ENCODE measurements around the gene NDUFS2. TPM values are rescaled to one million over a fixed set of nuclear protein-coding genes. Genes with fewer than 3 reads are reported as not detected.
A peak's percentile ranks its signal among the peaks of the same experiment; 100 is the strongest.

Gene NDUFS2
- total and polyA plus RNA-seq, 4 donors = 110 to 196 (median 168) TPM

- Histone ChIP-seq H3K27ac (ENCODE audit: low read depth, low read length) (peak overlapping the region; percentile 52), H3K4me1 (ENCODE audit: control insufficient read depth, insufficient read depth, low read length) (peaks cover 44% of the 10 kb centered on the region), H3K27me3 (ENCODE audit: control insufficient read depth, insufficient read depth, low read length) (no peaks in the 10 kb centered on the region), H3K4me3 (ENCODE audit: low read depth, low read length) (no peak overlapping the region), H3K9me3 (ENCODE audit: control insufficient read depth, insufficient read depth, low read length) (no peaks in the 10 kb centered on the region), H3K36me3 (ENCODE audit: control insufficient read depth, insufficient read depth, low read length) (peaks cover 8% of the 10 kb centered on the region)
- peak in 4 of 6 donors; percentile 53 to 96 (median 78) for DNase-seq (ENCODE audit: low read depth in 4 of 6, low spot score in 6 of 6)
- WGBS (ENCODE audit: insufficient coverage) = 75% methylated on average over 13 of the region's 15 CpGs
Measured at GRCh38 chr1:161192476-161193465, 9.4 kb upstream of the NDUFS2 start.

- Histone ChIP-seq H3K36me3 (ENCODE audit: control insufficient read depth, insufficient read depth, low read length) (peaks cover 10% of the 10 kb centered on the region), H3K9me3 (ENCODE audit: control insufficient read depth, insufficient read depth, low read length) (no peaks in the 10 kb centered on the region), H3K27ac (ENCODE audit: low read depth, low read length) (no peak overlapping the region), H3K4me1 (ENCODE audit: control insufficient read depth, insufficient read depth, low read length) (peaks cover 53% of the 10 kb centered on the region), H3K27me3 (ENCODE audit: control insufficient read depth, insufficient read depth, low read length) (no peaks in the 10 kb centered on the region), H3K4me3 (ENCODE audit: low read depth, low read length) (no peak overlapping the region)
- peak in 1 of 6 donors; percentile 16 for DNase-seq (ENCODE audit: low read depth in 4 of 6, low spot score in 6 of 6)
- WGBS (ENCODE audit: insufficient coverage) = 83% methylated on average over 21 of the region's 21 CpGs
Measured at GRCh38 chr1:161193561-161194235, 8.5 kb upstream of the NDUFS2 start.

GRCh38 chr1:161195171-161195570 lies 7.0 kb upstream of the NDUFS2 start:
- peaks cover 10% of the 10 kb centered on the region for H3K36me3 ChIP-seq (ENCODE audit: control insufficient read depth, insufficient read depth, low read length)
- no peak for DNase-seq (ENCODE audit: low read depth in 4 of 6, low spot score in 6 of 6)
- 100% methylated on average over 2 of the region's 4 CpGs for WGBS (ENCODE audit: insufficient coverage)
- no peaks in the 10 kb centered on the region for H3K9me3 ChIP-seq (ENCODE audit: control insufficient read depth, insufficient read depth, low read length)
- no peak overlapping the region for H3K4me3 ChIP-seq (ENCODE audit: low read depth, low read length)
- no peak overlapping the region for H3K27ac ChIP-seq (ENCODE audit: low read depth, low read length)
- H3K27me3 ChIP-seq (ENCODE audit: control insufficient read depth, insufficient read depth, low read length) = no peaks in the 10 kb centered on the region
- H3K4me1 ChIP-seq (ENCODE audit: control insufficient read depth, insufficient read depth, low read length) = peaks cover 67% of the 10 kb centered on the region

- Histone ChIP-seq H3K9me3 (ENCODE audit: control insufficient read depth, insufficient read depth, low read length) (no peaks in the 10 kb centered on the region), H3K4me3 (ENCODE audit: low read depth, low read length) (no peak overlapping the region), H3K27me3 (ENCODE audit: control insufficient read depth, insufficient read depth, low read length) (no peaks in the 10 kb centered on the region), H3K4me1 (ENCODE audit: control insufficient read depth, insufficient read depth, low read length) (peaks cover 70% of the 10 kb centered on the region), H3K27ac (ENCODE audit: low read depth, low read length) (peak overlapping the region; percentile 99), H3K36me3 (ENCODE audit: control insufficient read depth, insufficient read depth, low read length) (peaks cover 7% of the 10 kb centered on the region)
- 93% methylated on average over 7 of the region's 7 CpGs for WGBS (ENCODE audit: insufficient coverage)
- no peak for DNase-seq (ENCODE audit: low read depth in 4 of 6, low spot score in 6 of 6)
Measured at GRCh38 chr1:161196111-161196510, 6.1 kb upstream of the NDUFS2 start.

GRCh38 chr1:161196521-161197451 lies 5.4 kb upstream of the NDUFS2 start:
- peak in 1 of 6 donors; percentile 72 for DNase-seq (ENCODE audit: low read depth in 4 of 6, low spot score in 6 of 6)
- Histone ChIP-seq H3K36me3 (ENCODE audit: control insufficient read depth, insufficient read depth, low read length) (peaks cover 6% of the 10 kb centered on the region), H3K4me1 (ENCODE audit: control insufficient read depth, insufficient read depth, low read length) (peaks cover 74% of the 10 kb centered on the region), H3K27ac (ENCODE audit: low read depth, low read length) (peak overlapping the region; percentile 99), H3K9me3 (ENCODE audit: control insufficient read depth, insufficient read depth, low read length) (no peaks in the 10 kb centered on the region), H3K27me3 (ENCODE audit: control insufficient read depth, insufficient read depth, low read length) (no peaks in the 10 kb centered on the region), H3K4me3 (ENCODE audit: low read depth, low read length) (peak overlapping the region; percentile 37)
- 70% methylated on average over 21 of the region's 27 CpGs for WGBS (ENCODE audit: insufficient coverage)

- peaks cover 6% of the 10 kb centered on the region for H3K36me3 ChIP-seq (ENCODE audit: control insufficient read depth, insufficient read depth, low read length)
- peak overlapping the region; percentile 99 for H3K27ac ChIP-seq (ENCODE audit: low read depth, low read length)
- WGBS (ENCODE audit: insufficient coverage) = 86% methylated on average over 10 of the region's 11 CpGs
- H3K27me3 ChIP-seq (ENCODE audit: control insufficient read depth, insufficient read depth, low read length) = no peaks in the 10 kb centered on the region
- peaks cover 76% of the 10 kb centered on the region for H3K4me1 ChIP-seq (ENCODE audit: control insufficient read depth, insufficient read depth, low read length)
- H3K4me3 ChIP-seq (ENCODE audit: low read depth, low read length) = peak overlapping the region; percentile 37
- DNase-seq (ENCODE audit: low read depth in 4 of 6, low spot score in 6 of 6) = no peak
- no peaks in the 10 kb centered on the region for H3K9me3 ChIP-seq (ENCODE audit: control insufficient read depth, insufficient read depth, low read length)
Measured at GRCh38 chr1:161197560-161198193, 4.5 kb upstream of the NDUFS2 start.

- peak in 1 of 6 donors; percentile 59 for DNase-seq (ENCODE audit: low read depth in 4 of 6, low spot score in 6 of 6)
- peak overlapping the region; percentile 99 for H3K27ac ChIP-seq (ENCODE audit: low read depth, low read length)
Measured at GRCh38 chr1:161198194-161198896, 3.8 kb upstream of the NDUFS2 start.

GRCh38 chr1:161198897-161199431 lies 3.2 kb upstream of the NDUFS2 start, which contains the start of gene ADAMTS4:
Gene ADAMTS4, minus strand, starts transcription at chr1:161199054. Its CDS starts 427 bp downstream, at chr1:161198627.
- peak in 2 of 6 donors; percentile 68 to 83 for DNase-seq (ENCODE audit: low read depth in 4 of 6, low spot score in 6 of 6)
- no peaks in the 10 kb centered on the region for H3K9me3 ChIP-seq (ENCODE audit: control insufficient read depth, insufficient read depth, low read length)

More at GRCh38 chr1:161198194-161198896, 3.8 kb upstream of the NDUFS2 start:
- H3K9me3 ChIP-seq (ENCODE audit: control insufficient read depth, insufficient read depth, low read length) = no peaks in the 10 kb centered on the region
- peaks cover 8% of the 10 kb centered on the region for H3K36me3 ChIP-seq (ENCODE audit: control insufficient read depth, insufficient read depth, low read length)
- peak overlapping the region; percentile 37 for H3K4me3 ChIP-seq (ENCODE audit: low read depth, low read length)
- H3K4me1 ChIP-seq (ENCODE audit: control insufficient read depth, insufficient read depth, low read length) = peaks cover 76% of the 10 kb centered on the region
- no peaks in the 10 kb centered on the region for H3K27me3 ChIP-seq (ENCODE audit: control insufficient read depth, insufficient read depth, low read length)
- WGBS (ENCODE audit: insufficient coverage) = 12% methylated on average over 19 of the region's 20 CpGs

More at GRCh38 chr1:161198897-161199431, 3.2 kb upstream of the NDUFS2 start, which contains the start of gene ADAMTS4:
- WGBS (ENCODE audit: insufficient coverage) = 31% methylated on average over 7 of the region's 11 CpGs
- peaks cover 9% of the 10 kb centered on the region for H3K36me3 ChIP-seq (ENCODE audit: control insufficient read depth, insufficient read depth, low read length)
- peak within 1 kb of the TSS; percentile 37 for H3K4me3 ChIP-seq (ENCODE audit: low read depth, low read length)
- H3K4me1 ChIP-seq (ENCODE audit: control insufficient read depth, insufficient read depth, low read length) = peaks cover 74% of the 10 kb centered on the region
- H3K27me3 ChIP-seq (ENCODE audit: control insufficient read depth, insufficient read depth, low read length) = no peaks in the 10 kb centered on the region
- H3K27ac ChIP-seq (ENCODE audit: low read depth, low read length) = peak within 1 kb of the TSS; percentile 99

Measured in spinal cord (tissue), 10 donors.